PC-9 (cell line): ENCODE results near the gene IGLL5. TPM values are rescaled to one million over a fixed set of nuclear protein-coding genes. Genes with fewer than 3 reads are reported as not detected.

Experiments used
- BruUV-seq: library from RNA; stranded (reverse); fragments of 400-500 nt; replicated peaks from 2 replicates; lab custom pipeline; 2021; lab: Mats Ljungman, UMichigan
- CTCF ChIA-PET: fragments of 300-600 bp; sonication (Branson Sonifier 250); formaldehyde crosslinking; loops from one replicate; lab custom pipeline; 2022; ENCODE audit warnings: antibody characterized with exemption; lab: Charles Lee
- POLR2A ChIA-PET: fragments of 300-600 bp; sonication (Branson Sonifier 250); formaldehyde crosslinking; loops from one replicate; lab custom pipeline; 2022; ENCODE audit warnings: antibody characterized with exemption; ENCODE audit not compliant: unreplicated experiment; lab: Charles Lee
- DNase-seq, 2 experiments: peaks; one replicate each; pipeline versions ENCODE4 v3.0.0 to v3.0.0-alpha.2; 2015 to 2022; ENCODE audit warnings: mixed read lengths in 1 of 2
- H2AFZ ChIP-seq: fragments of 200-600 bp; sonication (generic); 2 replicates; pipeline ENCODE4 v1.8.1; 2017; ENCODE audit warnings: antibody characterized with exemption
- H3F3A ChIP-seq: fragments of 200-600 bp; sonication (generic); 2 replicates; pipeline ENCODE4 v1.8.1; 2017; ENCODE audit warnings: antibody characterized with exemption, mild to moderate bottlenecking, low read depth; ENCODE audit not compliant: insufficient read depth
- H3K27ac ChIP-seq: fragments of 200-600 bp; sonication (generic); 2 replicates; pipeline ENCODE4 v1.6.1; 2016; ENCODE audit warnings: mixed run types
- H3K27me3 ChIP-seq: fragments of 200-600 bp; sonication (generic); 2 replicates; pipeline ENCODE4 v1.6.1; 2016; ENCODE audit warnings: low read depth, mixed run types; ENCODE audit not compliant: insufficient read depth
- H3K36me3 ChIP-seq: fragments of 200-600 bp; sonication (generic); 2 replicates; pipeline ENCODE4 v1.6.1; 2016; ENCODE audit warnings: low read depth, mixed run types
- H3K4me1 ChIP-seq: fragments of 200-600 bp; sonication (generic); replicated peaks from 2 replicates; pipeline ENCODE4 v1.6.1; 2016; ENCODE audit warnings: mixed run types; ENCODE audit not compliant: insufficient read depth
- H3K4me2 ChIP-seq: fragments of 200-600 bp; sonication (generic); 2 replicates; pipeline ENCODE4 v1.6.1; 2017; ENCODE audit warnings: mixed run types
- H3K4me3 ChIP-seq: fragments of 200-600 bp; sonication (generic); 2 replicates; pipeline ENCODE4 v1.6.1; 2016; ENCODE audit warnings: mixed run types
- H3K79me2 ChIP-seq: fragments of 200-600 bp; sonication (generic); 2 replicates; pipeline ENCODE4 v1.6.1; 2017; ENCODE audit warnings: low read depth, mixed run types
- H3K9me2 ChIP-seq: fragments of 200-600 bp; sonication (generic); 2 replicates; pipeline ENCODE4 v1.8.1; 2017; ENCODE audit warnings: mild to moderate bottlenecking; ENCODE audit not compliant: insufficient read depth
- H3K9me3 ChIP-seq: fragments of 200-600 bp; sonication (generic); 2 replicates; pipeline ENCODE4 v1.8.1; 2016; ENCODE audit warnings: low read depth; ENCODE audit not compliant: insufficient read depth
- H4K20me1 ChIP-seq: fragments of 200-600 bp; sonication (generic); 2 replicates; pipeline ENCODE4 v1.8.1; 2017; ENCODE audit not compliant: insufficient read depth
- EZH2 ChIP-seq: fragments of 200-600 bp; sonication (generic); IDR thresholded peaks from 2 replicates; pipeline ENCODE4 v1.8.0; 2017; ENCODE audit warnings: antibody characterized with exemption, low read depth
- intact Hi-C: fragments of 100-400 bp; cut with micrococcal nuclease; formaldehyde crosslinking; loops from one replicate; pipeline ENCODE4 v1.10.0; 2022; ENCODE audit not compliant: unreplicated experiment
- total RNA-seq: library from RNA; stranded (reverse); gene quantifications from 2 replicates; pipeline ENCODE4 v1.2.3, GENCODE V29; 2021
- TF ChIP-seq, protein P1 (sequence below): fragments of 200-600 bp; sonication (generic); conservative IDR thresholded peaks from 2 replicates; pipeline ENCODE4 v1.6.1; 2017; ENCODE audit warnings: mixed run types, antibody characterized with exemption, mild to moderate bottlenecking, moderate library complexity

IGLL5 gene
- total RNA-seq, 1 experiment from 2014 or later = not detected

DNA sequence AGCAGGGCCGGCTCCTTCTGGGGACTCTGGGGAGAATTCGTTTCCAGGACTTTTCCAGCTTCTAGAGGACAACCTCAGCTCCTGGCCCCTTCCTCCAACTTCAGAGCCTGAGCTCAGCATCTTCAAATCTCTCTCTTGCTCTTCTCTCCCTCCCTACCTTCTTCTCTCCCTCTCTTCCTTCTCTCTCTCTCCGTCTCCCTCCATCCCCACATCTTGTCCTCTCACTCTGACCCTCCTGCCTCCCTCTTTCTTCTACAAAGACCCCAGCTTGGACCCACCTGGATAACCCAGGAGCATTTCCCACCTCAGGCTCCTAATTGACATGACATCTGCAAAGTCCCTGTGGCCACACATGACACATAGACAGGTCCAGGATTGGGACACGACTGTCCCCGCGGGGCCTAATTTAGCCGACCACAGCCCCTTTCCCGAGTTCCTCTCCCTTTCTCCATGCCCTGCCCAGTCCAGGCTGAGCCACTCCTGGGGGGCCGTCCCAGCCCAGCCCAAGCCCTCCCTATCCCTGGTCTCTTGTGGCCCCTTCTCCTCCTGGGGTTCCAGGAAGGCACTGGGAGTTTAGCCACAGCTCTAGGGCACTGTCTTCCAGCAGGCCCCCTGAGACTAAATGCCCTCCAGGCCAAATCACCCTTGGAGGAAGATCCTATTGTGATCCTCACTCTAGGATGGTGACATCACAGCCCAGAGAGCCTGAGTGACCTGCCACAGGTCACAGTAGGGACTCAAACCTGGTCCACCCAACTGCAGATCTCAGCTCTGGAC, 36.9 kb downstream of the IGLL5 start:
- no peaks in the 10 kb centered on the region for H3F3A ChIP-seq

DNA sequence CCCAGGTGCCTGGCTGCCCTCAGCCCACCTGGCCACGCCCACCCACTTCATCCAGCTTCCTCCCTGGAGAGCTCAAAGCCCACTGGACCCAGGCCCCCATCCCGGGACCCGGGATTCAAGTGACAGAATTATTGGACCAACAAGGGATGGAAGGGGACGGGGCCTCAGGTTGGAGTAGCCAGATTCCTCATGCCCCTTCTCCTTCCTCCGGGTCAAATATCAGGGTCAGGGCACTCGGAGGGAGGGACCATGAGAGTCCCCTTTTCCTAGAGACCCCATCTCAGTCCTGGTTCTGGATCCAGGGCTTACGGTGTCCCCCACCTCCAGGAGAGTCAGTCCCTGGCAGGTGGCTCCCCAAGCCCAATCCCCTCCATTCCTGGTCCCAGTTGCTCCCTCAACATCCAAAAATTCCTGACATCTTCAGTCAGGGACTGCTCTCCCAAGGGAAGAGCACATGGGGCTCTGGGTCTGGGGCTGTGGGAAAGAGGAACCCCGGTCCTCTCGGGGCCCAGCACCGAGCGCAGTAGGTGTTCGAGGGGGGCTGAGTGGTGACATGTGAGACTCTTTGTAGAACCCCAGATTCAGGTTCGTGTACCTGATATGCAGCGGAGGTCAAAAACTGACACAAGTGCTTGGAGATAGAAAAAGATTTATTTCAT, 37.7 kb downstream of the IGLL5 start:
- Histone ChIP-seq H3K4me1 (no peaks in the 10 kb centered on the region), H3K27ac (no peak overlapping the region), H3K27me3 (peaks cover 63% of the 10 kb centered on the region), H3K9me2 (no peaks in the 10 kb centered on the region), H2AFZ (no peak overlapping the region), H3F3A (no peaks in the 10 kb centered on the region), H3K36me3 (no peaks in the 10 kb centered on the region), H3K79me2 (no peaks in the 10 kb centered on the region), H4K20me1 (no peaks in the 10 kb centered on the region; the same call in 1 of the 2 replicates), H3K4me2 (no peak overlapping the region), H3K9me3 (no peaks in the 10 kb centered on the region), H3K4me3 (no peak overlapping the region)
- intact Hi-C loops = no loop called here
- ChIA-PET POLR2A (no interaction called here), CTCF (interaction anchor here (0.5 kb wide), 1 partner anchor 48 kb away, joined by 3 read pairs; no protein-coding TSS in a partner anchor)
- TF ChIP-seq EZH2 = no peak
- TF ChIP-seq, protein P1, sequence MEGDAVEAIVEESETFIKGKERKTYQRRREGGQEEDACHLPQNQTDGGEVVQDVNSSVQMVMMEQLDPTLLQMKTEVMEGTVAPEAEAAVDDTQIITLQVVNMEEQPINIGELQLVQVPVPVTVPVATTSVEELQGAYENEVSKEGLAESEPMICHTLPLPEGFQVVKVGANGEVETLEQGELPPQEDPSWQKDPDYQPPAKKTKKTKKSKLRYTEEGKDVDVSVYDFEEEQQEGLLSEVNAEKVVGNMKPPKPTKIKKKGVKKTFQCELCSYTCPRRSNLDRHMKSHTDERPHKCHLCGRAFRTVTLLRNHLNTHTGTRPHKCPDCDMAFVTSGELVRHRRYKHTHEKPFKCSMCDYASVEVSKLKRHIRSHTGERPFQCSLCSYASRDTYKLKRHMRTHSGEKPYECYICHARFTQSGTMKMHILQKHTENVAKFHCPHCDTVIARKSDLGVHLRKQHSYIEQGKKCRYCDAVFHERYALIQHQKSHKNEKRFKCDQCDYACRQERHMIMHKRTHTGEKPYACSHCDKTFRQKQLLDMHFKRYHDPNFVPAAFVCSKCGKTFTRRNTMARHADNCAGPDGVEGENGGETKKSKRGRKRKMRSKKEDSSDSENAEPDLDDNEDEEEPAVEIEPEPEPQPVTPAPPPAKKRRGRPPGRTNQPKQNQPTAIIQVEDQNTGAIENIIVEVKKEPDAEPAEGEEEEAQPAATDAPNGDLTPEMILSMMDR = no peak
- DNase-seq = no peak
- BruUV-seq = no TSS peak

More for the DNA sequence above, 36.9 kb downstream of the IGLL5 start:
- peaks cover 63% of the 10 kb centered on the region for H3K27me3 ChIP-seq
- H3K79me2 ChIP-seq = no peaks in the 10 kb centered on the region
- H3K27ac ChIP-seq = no peak overlapping the region
- no peak overlapping the region for H3K4me3 ChIP-seq
- no peak for DNase-seq
- no peaks in the 10 kb centered on the region; the same call in 1 of the 2 replicates for H4K20me1 ChIP-seq
- ChIA-PET CTCF (interaction anchor here (0.5 kb wide), 1 partner anchor 47 kb away, joined by 3 read pairs; no protein-coding TSS in a partner anchor), POLR2A (no interaction called here)
- H3K4me2 ChIP-seq = no peak overlapping the region
- no peaks in the 10 kb centered on the region for H3K36me3 ChIP-seq
- intact Hi-C loops = no loop called here
- H3K9me3 ChIP-seq = no peaks in the 10 kb centered on the region
- H3K4me1 ChIP-seq = no peaks in the 10 kb centered on the region
- no peaks in the 10 kb centered on the region for H3K9me2 ChIP-seq
- BruUV-seq = no TSS peak
- no peak for TF ChIP-seq EZH2
- TF ChIP-seq, protein P1 = no peak
- no peak overlapping the region for H2AFZ ChIP-seq

DNA sequence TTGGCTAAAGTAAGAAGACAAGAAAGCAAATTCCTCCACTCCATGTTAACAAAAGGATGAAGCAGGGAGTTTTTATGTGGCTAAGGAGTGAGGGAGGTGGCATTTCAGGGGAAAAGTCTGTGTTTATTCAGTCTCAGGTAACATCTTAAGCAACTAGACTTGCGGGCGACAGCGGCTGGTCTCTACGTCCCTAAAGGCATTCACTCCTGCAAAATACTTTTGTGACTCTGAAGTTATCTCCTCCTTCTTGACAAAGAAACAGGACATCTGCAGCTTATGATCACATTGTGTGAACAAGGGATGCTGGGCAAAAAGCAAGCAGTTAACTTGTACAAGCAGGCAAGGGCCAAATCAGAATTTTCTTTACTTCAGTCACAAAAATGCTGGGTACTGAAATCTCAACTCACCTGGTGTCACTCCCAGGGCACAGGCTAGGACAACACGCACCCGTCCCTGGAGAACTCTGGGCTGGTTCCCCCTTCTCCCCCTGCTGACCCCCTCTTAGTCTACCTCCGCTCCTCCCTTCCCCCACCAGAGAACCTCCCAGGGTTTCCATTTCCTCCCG, 38.3 kb downstream of the IGLL5 start:
- no peaks in the 10 kb centered on the region; the same call in 1 of the 2 replicates for H4K20me1 ChIP-seq
- no peak overlapping the region for H3K4me3 ChIP-seq
- CTCF ChIA-PET = no interaction called here
- BruUV-seq = no TSS peak
- no peaks in the 10 kb centered on the region for H3K4me1 ChIP-seq
- no peaks in the 10 kb centered on the region for H3K9me2 ChIP-seq
- H3K27ac ChIP-seq = no peak overlapping the region
- DNase-seq = peak in 1 of 2 experiments; percentile 39
- H3K27me3 ChIP-seq = peaks cover 57% of the 10 kb centered on the region
- H2AFZ ChIP-seq = no peak overlapping the region
- intact Hi-C loops = no loop called here
- H3K79me2 ChIP-seq = no peaks in the 10 kb centered on the region
- TF ChIP-seq, protein P1 = no peak
- no peak for TF ChIP-seq EZH2
- no peak overlapping the region; the same call in 1 of the 2 replicates for H3K4me2 ChIP-seq
- no peaks in the 10 kb centered on the region for H3K36me3 ChIP-seq
- POLR2A ChIA-PET = no interaction called here
- no peaks in the 10 kb centered on the region for H3K9me3 ChIP-seq
- H3F3A ChIP-seq = no peaks in the 10 kb centered on the region
